RWPE2 (cell line): Measurements from ENCODE around the gene LRBA.

ENCODE experiments used
- ATAC-seq: fragments of 200-7000 bp; cut with Tn5 transposase; 3 replicates; pipeline ENCODE4 v1.9.1; 2021; ENCODE audit warnings: low read depth
- DNase-seq: peaks from one replicate; pipeline ENCODE4 v3.0.0-alpha.2; 2020; ENCODE audit warnings: low spot score
- H3K27ac ChIP-seq: fragments of 450-650 bp; 2 replicates; pipeline ENCODE4 v1.5.1; 2017; ENCODE audit warnings: mild to moderate bottlenecking; ENCODE audit not compliant: poor library complexity, severe bottlenecking
- H3K27me3 ChIP-seq: fragments of 250-450 bp; sonication (Bioruptor Pico); 2 replicates; pipeline ENCODE4 v1.5.1; 2021; ENCODE audit warnings: mild to moderate bottlenecking, moderate library complexity; ENCODE audit not compliant: insufficient read depth, poor library complexity, severe bottlenecking
- H3K36me3 ChIP-seq: fragments of 250-450 bp; sonication (Bioruptor Pico); 2 replicates; pipeline ENCODE4 v1.5.1; 2020; ENCODE audit warnings: low read depth, mild to moderate bottlenecking, moderate library complexity
- H3K4me1 ChIP-seq: fragments of 250-450 bp; sonication (Bioruptor Pico); 2 replicates; pipeline ENCODE4 v1.5.1; 2021; ENCODE audit warnings: mild to moderate bottlenecking, moderate library complexity; ENCODE audit not compliant: insufficient read depth, poor library complexity, severe bottlenecking
- H3K4me3 ChIP-seq: fragments of 250-450 bp; sonication (Bioruptor Pico); 2 replicates; pipeline ENCODE4 v1.5.1; 2021; ENCODE audit warnings: mild to moderate bottlenecking, moderate library complexity; ENCODE audit not compliant: severe bottlenecking
- H3K9me3 ChIP-seq: fragments of 250-450 bp; sonication (Bioruptor Pico); 2 replicates; pipeline ENCODE4 v1.5.1; 2021; ENCODE audit warnings: mild to moderate bottlenecking, moderate library complexity; ENCODE audit not compliant: severe bottlenecking
- CTCF ChIP-seq: fragments of 450-650 bp; IDR thresholded peaks from one replicate; pipeline ENCODE4 v1.5.1; 2017; ENCODE audit warnings: mild to moderate bottlenecking, moderate library complexity; ENCODE audit not compliant: poor library complexity, severe bottlenecking

Gene LRBA

DNA sequence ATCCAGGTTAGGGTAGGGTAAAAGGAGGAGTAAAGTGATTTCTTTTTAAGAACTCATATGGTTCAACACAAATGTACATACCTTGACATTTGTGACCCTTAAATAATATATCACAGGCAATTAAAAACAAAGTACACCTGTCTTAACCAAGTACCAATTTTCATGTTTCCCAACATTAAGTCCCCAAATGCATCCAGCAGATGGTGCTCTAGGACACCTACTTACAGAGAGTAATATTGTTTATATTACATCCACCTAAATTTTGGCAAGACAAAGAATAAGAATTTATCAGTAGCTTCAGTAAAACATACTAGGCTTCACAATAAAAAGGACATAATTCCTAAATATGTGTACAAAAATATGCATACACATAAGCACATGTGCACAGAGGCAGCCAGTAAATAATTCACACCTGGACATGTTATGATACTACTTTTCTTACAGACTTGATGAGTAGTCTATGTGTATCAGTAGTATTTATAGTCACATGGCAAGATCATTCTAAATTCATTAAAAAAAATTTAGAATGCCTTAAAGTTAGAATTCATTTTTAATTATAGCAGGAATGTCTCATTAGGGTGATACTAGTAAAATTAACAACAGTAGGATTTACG lies 717.1 kb downstream of the LRBA start:
- no peak overlapping the region for H3K27ac ChIP-seq
- TF ChIP-seq CTCF, result peak; percentile 87
- no peak overlapping the region for H3K4me3 ChIP-seq
- H3K36me3 ChIP-seq, result no peaks in the 10 kb centered on the region
- ATAC-seq (peak; percentile 49; the same call in 1 of the 3 replicates), DNase-seq (no peak)
- peaks cover 12% of the 10 kb centered on the region for H3K4me1 ChIP-seq
- no peaks in the 10 kb centered on the region for H3K9me3 ChIP-seq
- no peaks in the 10 kb centered on the region for H3K27me3 ChIP-seq

DNA sequence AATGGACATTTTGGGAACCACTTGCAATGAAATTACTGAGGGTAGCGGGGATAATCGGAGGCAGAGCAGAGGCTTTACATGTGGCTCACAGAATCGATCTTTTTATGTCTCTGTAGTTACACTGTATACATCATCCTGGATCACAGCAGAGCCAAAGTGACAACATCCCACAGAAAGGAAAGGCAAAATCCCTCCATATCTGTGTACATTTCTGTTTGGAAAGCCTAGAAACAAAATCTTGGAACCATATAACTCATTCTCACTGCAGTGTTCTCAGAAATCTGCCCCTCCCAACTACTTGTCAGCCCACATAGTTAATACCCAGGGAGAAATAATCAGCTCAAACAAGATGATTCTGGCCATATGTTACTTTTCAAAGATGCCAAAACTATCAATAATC lies 725.2 kb downstream of the LRBA start:
- 0 out of 2 replicates have a peak, but pooled peaks cover 3% of the 10 kb centered on the region for H3K36me3 ChIP-seq
- H3K27me3 ChIP-seq, result no peaks in the 10 kb centered on the region
- no peak for ATAC-seq
- TF ChIP-seq CTCF, result no peak
- H3K4me3 ChIP-seq, result no peak overlapping the region
- DNase-seq, result no peak
- no peaks in the 10 kb centered on the region for H3K4me1 ChIP-seq
- H3K27ac ChIP-seq, result no peak overlapping the region
- H3K9me3 ChIP-seq, result no peaks in the 10 kb centered on the region

GRCh38 chr4:150289198-150289597 lies 725.9 kb downstream of the LRBA start:
- no peak overlapping the region for H3K27ac ChIP-seq
- DNase-seq, result no peak
- H3K4me3 ChIP-seq, result no peak overlapping the region
- no peak for ATAC-seq
- 0 out of 2 replicates have a peak, but pooled peaks cover 3% of the 10 kb centered on the region for H3K36me3 ChIP-seq
- no peaks in the 10 kb centered on the region for H3K9me3 ChIP-seq
- no peak for TF ChIP-seq CTCF
- H3K4me1 ChIP-seq, result no peaks in the 10 kb centered on the region
- no peaks in the 10 kb centered on the region for H3K27me3 ChIP-seq

- ATAC-seq, result no peak
- H3K36me3 ChIP-seq, result 0 out of 2 replicates have a peak, but pooled peaks cover 7% of the 10 kb centered on the region
- no peaks in the 10 kb centered on the region for H3K4me1 ChIP-seq
- no peak for TF ChIP-seq CTCF
- no peaks in the 10 kb centered on the region for H3K27me3 ChIP-seq
- H3K4me3 ChIP-seq, result no peak overlapping the region
- no peak overlapping the region for H3K27ac ChIP-seq
- H3K9me3 ChIP-seq, result no peaks in the 10 kb centered on the region
- DNase-seq, result no peak
These were observed 728.4 kb downstream of the LRBA start for GRCh38 chr4:150286656-150287055.

DNA sequence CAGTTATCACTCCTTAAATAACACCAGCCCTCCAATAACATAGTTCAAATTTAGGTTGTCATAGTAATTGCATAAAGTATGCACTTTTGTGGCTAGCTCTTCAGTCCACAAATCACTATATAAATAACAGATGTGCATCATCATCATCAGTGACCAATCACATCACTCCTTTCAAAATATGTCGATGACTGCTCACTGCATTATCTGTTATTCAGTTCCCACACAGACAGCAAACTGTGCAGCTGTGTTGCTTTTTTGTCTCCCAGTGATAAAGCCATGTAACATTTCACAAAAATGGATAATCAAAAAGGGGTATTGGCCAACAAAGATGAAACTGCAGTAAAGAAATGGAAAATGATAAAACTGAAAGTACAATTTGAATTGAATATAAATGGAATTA lies 731.4 kb downstream of the LRBA start:
- TF ChIP-seq CTCF, result no peak
- Histone ChIP-seq H3K4me1 (peaks cover 8% of the 10 kb centered on the region), H3K4me3 (no peak overlapping the region), H3K27ac (no peak overlapping the region), H3K27me3 (no peaks in the 10 kb centered on the region), H3K36me3 (0 out of 2 replicates have a peak, but pooled peaks cover 7% of the 10 kb centered on the region), H3K9me3 (no peaks in the 10 kb centered on the region)
- ATAC-seq (no peak), DNase-seq (no peak)
